ENCODE data around the gene OSBPL7.

GRCh38 chr17:47801176-47801765 is 20.3 kb downstream of the OSBPL7 start:
- TF ChIP-seq POLR2AphosphoS5 (IDR thresholded peaks at IDR 0.05; ENCODE audit: low read depth, low read length) (no peak), POLR2A (IDR thresholded peaks at IDR 0.05; ENCODE audit: low read depth, low read length) (no peak)
